NCI-H460 (cell line): ENCODE results near the gene PGPEP1. TPM values are rescaled to one million over a fixed set of nuclear protein-coding genes. Genes with fewer than 3 reads are reported as not detected.

Experiments used
- DNase-seq: peaks from one replicate; pipeline ENCODE4 v3.0.0-alpha.2; 2016; ENCODE audit warnings: low read depth; ENCODE audit errors: extremely low read depth
- small RNA-seq, 2 experiments: library from RNA; depleted of rRNA; stranded (forward); fragments of <200 nt; gene quantifications; one replicate each; pipeline ENCODE3, GENCODE V24; 2014
- total RNA-seq: library from RNA; depleted of rRNA; stranded (reverse); fragments of >200 nt; shearing (Covaris generic); gene quantifications from 2 replicates; pipeline ENCODE4 v1.2.3, GENCODE V29; 2014; rRNA removed

PGPEP1 gene
- total RNA-seq, 1 experiment from 2014 or later: 4.0 TPM

DNA sequence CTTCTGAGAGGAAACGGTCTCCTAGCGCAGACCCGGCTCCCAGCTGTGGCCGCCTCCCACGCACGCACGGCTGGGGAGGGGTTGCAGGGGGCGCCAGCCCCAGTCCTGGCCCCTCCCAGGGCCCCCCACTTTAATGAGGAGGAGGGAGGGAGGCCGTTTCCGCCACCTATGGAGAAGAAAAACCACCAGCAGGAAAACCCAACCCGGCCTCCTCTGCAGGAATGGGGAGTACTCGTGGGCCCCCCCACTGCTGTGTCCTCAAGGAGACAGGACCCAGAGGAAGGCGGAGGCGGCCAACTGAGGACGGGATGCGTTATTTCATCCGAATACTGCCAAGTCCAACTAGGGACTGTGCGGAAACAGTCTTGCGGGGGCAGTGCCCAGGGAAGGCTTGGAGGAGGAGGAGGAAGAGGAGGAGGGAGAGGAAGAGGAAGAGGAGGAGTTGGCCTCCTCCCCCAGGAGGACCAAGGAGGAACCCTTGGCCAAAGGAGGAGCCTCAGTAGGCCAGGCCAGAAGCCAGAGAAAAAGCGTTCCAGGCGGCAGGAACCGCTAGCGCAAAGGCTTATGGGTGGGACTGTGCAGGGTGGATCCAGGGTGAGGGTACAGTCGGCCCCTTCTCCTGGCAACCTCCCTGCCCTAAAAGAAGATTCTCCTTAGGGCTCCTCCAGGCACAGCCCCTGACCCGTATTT lies 74.9 kb downstream of the PGPEP1 start:
- no peak for DNase-seq

GRCh38 chr19:18416778-18417249 lies 76.4 kb downstream of the PGPEP1 start:
- peak; percentile 75 for DNase-seq

DNA sequence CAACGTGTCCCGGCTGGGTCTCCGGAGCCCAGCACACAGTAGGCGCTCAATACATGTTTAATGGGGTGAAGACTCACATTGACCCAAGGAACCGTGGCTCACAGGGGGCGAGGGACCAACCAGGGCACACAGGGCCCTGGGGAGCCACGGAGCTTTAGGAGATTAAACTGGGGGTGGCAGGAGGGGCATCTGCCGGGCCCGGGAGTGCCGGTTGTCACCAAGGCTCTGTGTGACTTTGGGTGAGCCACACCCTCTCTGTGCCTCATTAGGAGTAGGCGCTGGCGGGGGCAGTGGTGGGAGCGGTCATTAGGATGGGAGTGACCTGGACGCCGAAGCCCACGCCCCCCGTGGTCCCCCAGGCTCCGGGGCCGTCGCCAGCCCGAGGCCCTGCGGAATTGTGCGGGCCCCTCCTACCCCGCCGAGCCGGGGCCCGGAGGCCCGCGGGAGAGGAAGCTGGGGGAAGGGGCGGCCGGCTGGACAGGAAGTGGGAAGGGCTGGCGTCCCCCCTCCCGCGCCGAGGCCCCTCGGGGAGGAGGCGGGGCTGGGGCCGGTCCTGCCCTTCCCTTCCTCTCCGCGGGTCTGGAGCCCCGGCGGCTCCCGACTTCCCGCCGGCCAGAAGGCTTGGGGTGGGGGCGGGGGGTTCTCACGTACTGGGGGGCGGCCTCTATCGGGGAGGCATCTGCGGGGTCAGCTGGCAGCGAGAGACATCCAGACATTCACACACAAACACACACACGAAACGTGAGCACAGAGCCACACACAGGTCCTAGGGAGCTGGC lies 77.0 kb downstream of the PGPEP1 start:
- DNase-seq: peak; percentile 68

- no peak for DNase-seq
Measured at GRCh38 chr19:18418029-18418482, 77.7 kb downstream of the PGPEP1 start.

DNA sequence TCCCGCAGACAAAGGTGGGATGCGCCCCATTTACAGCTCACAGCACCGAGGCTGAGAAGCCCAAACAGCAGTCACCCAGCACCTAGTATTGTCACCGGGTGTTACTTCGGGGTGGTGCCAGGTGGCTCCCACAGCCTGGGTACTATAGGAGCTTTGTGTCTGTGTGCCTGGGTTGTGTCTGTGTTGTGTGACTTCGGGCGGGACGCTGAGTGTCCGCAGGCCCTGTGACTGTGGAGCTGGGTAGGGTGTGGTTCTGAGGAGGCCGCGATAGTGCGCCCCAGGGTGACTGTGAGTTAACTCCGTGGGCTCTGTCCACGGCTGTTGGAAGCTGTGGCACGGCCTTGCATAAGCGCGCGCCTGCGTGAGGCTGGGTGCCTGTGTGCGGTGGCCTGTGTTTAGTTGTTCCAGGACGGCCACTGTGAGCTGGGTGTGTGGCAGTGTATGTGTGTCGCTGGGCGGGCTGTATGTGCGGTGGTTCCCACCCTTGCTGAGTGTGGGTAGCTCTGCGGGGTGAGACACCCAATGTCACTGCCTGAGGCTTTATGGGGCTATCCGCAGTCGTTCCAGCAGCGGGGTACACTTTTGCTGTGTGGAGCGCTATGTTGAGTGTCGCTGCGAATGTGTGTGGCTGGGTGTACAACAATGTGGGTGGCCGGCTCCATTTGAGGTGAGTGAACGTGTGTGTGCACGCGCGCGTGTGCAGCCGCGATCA lies 78.2 kb downstream of the PGPEP1 start:
- no peak for DNase-seq

GRCh38 chr19:18419195-18419698 lies 78.8 kb downstream of the PGPEP1 start, which contains the start of gene SSBP4:
Gene SSBP4 (plus strand): TSS chr19:18419398. CDS start chr19:18419649, 251 bp downstream.
- peak; percentile 63 for DNase-seq

Small RNA genes lying within 50 kb of the gene (small RNA-seq; reads per million reads assigned to genes)
- gene MIR3189 (0 reads per million in 2 experiments), gene RN7SL513P (0 to 0.18 reads per million in 2 experiments)

Other genes with a start within 250 kb of the PGPEP1 start
- gene MAST3, start 242.8 kb upstream of the PGPEP1 start, total RNA-seq: 2.1 and 3.0 TPM in 2 replicates
- gene PIK3R2, start 187.4 kb upstream of the PGPEP1 start, total RNA-seq: 7.7 and 11.9 TPM in 2 replicates
- gene IFI30, start 166.8 kb upstream of the PGPEP1 start, total RNA-seq: 14.8 and 16.6 TPM in 2 replicates
- gene MPV17L2, start 147.4 kb upstream of the PGPEP1 start, total RNA-seq: 7.6 and 8.1 TPM in 2 replicates
- gene RAB3A, start 136.6 kb upstream of the PGPEP1 start, total RNA-seq: 0.84 and 1.4 TPM in 2 replicates
- gene PDE4C, start 114.2 kb upstream of the PGPEP1 start, total RNA-seq: 0.10 and 0.20 TPM in 2 replicates
- gene IQCN, start 66.1 kb upstream of the PGPEP1 start, total RNA-seq: 0.20 and 0.32 TPM in 2 replicates
- 37.7 and 56.6 TPM in 2 replicates for gene JUND, start 59.0 kb upstream of the PGPEP1 start, total RNA-seq
- gene LSM4, start 17.5 kb upstream of the PGPEP1 start, total RNA-seq: 207 and 261 TPM in 2 replicates
- 281 and 371 TPM in 2 replicates for gene GDF15, start 45.6 kb downstream of the PGPEP1 start, total RNA-seq
- gene LRRC25, start 57.0 kb downstream of the PGPEP1 start, total RNA-seq: not detected in 2 replicates
- gene SSBP4, start 78.8 kb downstream of the PGPEP1 start, total RNA-seq: 31.0 and 46.3 TPM in 2 replicates
- 1.2 and 1.4 TPM in 2 replicates for gene ISYNA1, start 97.5 kb downstream of the PGPEP1 start, total RNA-seq
- gene ELL, start 181.5 kb downstream of the PGPEP1 start, total RNA-seq: 6.7 and 8.2 TPM in 2 replicates
- gene FKBP8, start 203.0 kb downstream of the PGPEP1 start, total RNA-seq: 100.0 and 122 TPM in 2 replicates
- gene KXD1, start 217.3 kb downstream of the PGPEP1 start, total RNA-seq: 91.5 and 108 TPM in 2 replicates
- 1,097 and 1,144 TPM in 2 replicates for gene UBA52, start 231.3 kb downstream of the PGPEP1 start, total RNA-seq
- 27.9 and 46.6 TPM in 2 replicates for gene REX1BD, start 248.2 kb downstream of the PGPEP1 start, total RNA-seq